GM10847 (cell line): ENCODE data around the gene SART3.

Source experiments
- POLR2A ChIP-seq: IDR thresholded peaks from 2 replicates; pipeline ENCODE4 v1.6.1; 2011; ENCODE audit not compliant: insufficient read length; ENCODE audit errors: extremely low read depth

The SART3 gene

DNA sequence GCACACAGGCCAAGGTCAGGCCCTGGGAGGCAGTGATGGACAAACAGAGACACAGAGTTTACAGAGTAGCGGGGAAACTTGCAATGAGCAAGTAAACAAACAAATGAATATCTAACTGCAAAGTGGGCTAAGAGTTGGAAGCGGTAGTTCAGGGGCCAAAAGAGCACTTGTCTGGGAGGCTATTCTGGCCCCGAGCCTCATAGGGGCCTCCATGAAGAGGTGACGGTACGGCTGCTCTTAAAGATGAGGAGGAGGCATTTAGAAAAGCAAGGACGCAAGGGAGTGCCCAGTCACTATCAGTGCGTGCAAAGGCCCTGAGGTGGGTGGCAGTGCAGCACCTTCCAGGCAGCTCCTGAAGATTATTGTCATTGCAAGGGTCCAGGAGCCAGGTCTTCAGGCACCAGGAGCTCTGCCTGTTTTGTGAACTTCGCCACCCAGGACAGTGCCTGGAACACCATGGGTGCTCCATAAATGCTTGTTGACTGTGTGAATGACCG is 41.3 kb upstream of the SART3 start:
- TF ChIP-seq POLR2A: no peak

DNA sequence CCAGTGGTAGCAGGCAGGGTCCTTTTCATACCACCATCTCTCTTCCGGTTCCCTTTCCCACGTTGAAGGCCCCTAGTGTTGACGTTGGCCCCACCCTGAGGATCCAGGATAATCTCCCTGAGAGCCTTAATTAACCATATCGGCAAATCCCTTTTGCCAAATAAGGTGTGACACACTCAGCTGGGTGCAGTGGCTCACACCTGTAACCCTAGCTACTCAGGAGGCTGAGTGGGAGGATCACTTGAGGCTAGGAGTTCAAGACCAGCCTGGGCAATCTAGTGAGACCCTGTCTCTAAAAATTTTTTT is 39.7 kb upstream of the SART3 start:
- TF ChIP-seq POLR2A: no peak

DNA sequence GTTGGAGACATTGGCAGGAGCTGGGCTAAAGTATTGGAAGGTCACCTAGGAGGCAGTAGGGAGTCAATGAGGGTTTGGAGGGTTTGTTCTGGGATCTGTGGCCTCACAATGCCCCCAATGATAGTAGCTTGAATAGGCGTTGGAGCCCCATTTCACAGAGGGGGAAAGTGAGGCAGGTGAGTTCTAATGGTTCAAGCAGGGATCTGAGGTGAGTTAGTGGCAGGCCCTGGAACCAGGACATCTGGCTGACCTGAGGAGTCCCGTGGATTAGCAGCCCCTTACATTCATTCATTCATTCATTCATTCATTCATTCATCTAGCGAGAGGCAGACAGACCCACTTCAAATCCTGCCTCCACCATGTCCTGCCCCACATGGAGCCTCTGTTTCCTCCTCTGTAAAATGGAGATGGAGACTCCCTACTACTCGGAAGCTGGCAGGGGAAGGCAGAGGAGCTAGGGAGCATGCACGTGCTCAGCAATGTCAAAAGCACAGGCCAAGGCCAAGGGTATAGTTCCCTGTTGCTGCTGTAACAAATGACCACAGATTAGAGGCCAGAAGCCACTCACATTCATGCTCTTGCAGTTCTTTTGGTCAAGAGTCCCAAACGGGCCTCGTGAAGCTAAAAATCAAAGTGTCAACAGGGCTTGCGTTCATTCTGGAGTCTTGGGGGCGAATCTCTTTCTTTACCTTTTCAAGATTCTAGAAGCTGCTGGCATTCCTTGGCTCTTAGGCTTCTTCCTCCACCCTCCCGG is 39.2 kb upstream of the SART3 start:
- no peak for TF ChIP-seq POLR2A

DNA sequence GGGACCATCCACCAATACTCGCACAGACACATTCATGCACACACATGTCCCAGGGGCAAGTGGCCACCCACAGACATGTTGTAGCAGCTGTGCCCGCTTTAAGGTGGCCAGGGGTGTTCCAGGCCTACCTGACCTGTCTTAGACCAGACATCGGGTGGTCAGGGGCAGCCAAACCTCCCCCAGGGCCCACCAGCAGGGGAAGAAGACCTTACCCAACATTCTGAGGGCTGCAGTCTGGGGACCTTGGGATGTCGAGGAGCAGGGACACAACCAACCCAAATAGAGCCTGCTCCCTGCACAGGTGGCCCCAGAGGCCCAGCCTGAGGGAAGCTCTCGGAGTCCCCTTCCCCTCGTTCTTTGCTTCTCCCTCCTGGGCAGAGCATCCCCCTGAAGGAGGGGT is 38.6 kb upstream of the SART3 start:
- no peak for TF ChIP-seq POLR2A

DNA sequence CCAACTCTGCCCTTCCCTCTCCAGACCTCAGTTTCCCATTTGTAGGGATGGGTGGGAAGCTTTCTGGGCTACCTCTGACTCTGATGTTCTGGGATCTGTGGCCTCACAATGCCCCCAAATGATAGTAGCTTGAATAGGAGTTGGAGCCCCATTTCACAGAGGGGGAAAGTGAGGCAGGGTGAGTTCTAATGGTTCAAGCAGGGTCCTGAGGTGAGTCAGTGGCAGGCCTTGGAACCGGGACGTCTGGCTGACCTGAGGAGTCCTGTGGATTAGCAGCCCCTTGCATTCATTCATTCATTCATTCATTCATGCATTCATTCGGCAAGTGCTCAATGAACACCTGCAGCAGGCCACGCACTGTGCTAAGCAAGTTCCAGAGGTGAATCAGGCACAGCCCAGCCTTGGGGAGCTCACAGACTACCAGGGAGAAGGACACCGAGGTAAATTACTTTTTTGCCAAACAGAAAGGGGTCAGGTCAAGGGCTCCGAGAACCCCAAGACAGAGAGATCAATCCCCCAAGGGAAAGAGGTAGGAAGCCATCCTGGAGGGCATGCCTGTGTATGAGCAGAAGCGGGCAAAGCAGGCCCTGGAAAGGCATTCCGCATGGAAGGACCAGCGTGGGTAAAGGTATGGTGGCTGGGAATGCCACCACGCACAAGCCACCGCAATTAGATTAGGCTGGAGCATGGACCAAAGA is 37.7 kb upstream of the SART3 start:
- TF ChIP-seq POLR2A: no peak

DNA sequence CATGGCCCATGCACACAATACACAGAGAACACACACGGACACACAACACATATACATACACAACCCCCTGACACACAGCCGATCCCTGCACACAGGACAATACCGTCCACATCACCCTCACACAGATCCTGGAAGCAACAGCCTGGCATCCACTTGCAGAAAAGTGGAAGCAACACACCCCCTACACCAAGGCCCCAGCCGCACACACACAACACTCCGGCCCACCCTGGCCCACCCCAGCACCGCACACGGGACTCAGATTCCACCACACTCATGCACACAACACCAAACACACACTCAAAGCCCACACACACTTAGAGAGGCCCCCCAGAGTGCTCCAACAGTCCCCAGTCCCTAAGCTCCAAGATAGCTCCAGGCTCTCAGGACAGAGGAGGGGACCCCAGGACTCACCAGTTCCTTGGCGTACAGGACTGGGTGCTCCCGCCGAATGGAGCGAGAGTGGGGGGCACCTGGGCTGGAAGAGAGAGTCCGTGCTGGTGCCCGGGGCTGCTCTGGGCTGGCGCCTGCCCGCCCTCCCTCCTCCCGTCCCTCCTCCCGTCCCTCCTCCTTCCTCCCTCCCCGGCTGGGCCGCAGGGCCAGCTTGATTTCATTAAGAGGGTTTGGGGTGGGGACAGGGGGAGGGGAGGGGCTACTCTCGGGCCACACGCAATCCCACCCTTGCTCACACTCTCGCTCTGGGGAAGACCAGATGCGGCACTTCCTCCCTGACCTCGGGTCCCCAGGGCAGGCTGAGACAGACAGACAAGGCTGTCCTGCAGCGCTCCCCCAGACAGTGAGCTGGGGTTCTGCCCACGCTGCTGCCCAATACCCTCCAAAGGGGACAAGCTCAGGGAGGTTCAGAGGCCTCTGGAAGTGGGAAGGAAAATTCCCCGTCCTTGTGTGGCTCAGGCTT is 36.8 kb upstream of the SART3 start, which contains the start of gene TMEM119:
Gene TMEM119 (minus strand): TSS at position 526 of the 913 bp plus-strand sequence. CDS start 5,701 bp downstream, outside the sequence.
- no peak for TF ChIP-seq POLR2A

DNA sequence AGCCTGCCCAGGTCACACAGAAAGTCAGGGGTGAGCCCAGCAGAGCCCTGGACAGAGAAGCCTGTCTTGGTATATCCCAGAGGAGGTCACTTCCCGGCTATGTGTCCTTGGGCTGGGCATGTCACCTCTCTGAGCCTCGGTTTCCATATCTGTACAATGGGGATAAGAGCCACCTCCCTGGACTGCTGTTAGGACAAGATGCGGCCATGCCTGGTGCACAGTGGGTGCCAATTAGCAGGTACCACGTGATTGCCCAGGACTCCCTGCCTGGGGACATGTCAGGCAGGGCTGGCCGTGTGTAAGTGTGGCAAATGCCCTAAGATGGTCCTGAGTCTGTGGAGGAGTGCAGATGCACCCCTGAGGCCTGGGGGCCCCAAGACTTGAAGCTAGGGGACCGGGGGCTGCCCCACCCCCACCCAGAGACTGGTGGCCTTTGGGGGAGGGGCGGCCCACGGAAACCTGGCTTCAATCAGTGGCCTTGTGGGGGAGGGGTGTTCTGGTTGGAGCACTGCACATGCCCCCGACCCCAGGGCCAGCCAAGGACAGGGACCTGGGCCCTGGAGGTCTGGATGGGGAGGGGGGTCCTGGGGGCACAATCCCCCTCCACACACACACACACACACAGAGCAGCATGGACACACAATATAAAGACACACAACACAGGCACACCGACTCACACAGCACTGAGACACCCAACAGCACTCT is 36.0 kb upstream of the SART3 start:
- no peak for TF ChIP-seq POLR2A

DNA sequence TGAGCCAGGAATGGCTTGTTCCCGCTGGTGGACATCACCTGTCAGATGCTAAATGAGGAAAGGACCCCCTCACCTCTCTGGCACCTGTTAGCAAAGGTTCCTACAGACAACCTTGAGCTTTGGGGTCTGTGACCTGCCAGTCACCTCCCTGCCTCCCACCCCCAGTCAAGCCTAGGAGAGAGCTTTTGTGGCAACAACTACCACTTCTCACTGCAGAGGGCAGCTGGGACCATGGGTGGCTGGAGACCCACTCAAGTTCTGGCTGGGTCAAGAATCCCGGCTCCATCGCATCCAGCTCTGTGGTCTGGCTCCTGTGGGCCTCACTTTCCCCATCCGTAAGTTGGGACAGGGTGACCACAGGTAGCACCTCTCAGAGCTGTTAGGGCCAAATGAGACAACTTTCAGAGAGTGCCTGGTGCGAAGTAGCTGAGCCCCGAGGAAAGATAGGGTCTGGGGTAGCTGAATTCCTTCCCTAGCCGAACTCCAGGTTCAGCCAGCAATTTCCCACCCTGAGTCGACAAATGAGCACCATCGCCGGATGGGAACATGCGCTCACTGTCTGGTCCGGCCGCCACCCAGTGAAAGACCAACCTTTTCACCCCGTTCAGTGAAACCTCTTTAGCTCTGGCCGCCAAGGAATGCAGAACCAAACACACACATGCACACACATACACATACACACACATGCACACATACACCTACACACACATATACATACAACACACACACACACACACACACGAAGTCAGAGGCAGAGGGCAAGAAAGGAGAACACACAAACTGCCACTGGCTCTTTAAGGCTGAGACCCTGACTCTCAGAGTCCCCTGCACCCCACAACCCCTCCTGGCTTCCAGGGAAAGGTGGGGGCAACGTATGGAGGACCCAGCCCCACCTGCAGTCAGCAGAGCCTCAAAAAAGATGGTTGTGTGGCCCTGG is 35.0 kb upstream of the SART3 start:
- no peak for TF ChIP-seq POLR2A

DNA sequence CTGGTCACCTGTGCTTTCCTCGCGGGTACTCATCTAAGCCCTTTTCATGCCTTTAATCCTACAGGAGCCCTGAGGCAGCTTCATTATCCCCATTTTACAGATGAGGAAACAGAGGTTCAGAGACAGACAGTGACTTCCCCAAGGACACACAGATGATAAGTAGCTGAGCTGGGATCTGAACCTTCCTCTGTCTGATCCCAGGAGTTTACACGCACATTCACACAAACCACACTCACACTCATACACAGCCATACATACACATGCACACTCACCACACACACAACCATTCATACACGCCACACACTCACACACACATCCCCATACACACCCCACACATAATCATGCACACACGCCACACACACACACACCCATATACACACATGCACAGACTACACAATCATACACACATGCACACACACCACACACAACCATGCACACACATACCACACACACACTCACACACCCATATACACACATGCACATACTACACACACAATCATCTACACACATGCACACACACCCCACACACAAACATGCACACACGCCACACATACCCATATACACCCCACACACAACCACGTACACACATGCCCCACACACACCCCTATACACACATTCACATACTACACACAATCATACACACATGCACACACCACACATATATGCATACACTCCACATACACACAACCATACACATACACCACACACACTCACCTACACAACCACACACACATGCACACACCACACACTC is 34.2 kb upstream of the SART3 start:
- no peak for TF ChIP-seq POLR2A

DNA sequence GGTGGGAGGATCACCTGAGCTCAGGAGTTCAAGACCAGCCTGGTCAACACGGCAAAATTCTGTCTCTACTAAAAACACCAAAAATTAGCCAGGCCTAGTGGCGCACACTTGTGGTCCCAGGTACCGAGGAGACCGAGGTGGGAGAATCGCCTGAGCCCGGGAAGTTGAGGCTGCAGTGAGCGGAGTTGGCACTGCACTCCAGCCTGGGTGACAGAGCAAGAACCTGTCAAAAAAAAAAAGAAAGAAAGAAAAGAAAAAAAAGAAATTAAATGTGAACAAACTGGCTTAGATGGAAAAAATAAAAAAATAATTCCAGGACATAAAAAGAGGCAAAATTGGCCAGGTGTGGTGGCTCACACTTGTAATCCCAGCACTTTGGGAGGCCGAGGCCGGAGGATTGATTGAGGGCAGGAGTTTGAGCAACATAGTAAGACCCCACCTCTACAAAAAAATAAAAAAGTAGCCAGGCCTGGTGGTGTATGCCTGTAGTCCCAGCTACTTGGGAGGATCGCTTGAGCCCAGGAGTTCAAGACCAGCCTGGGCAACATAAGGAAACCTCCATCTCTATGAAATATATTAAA is 33.4 kb upstream of the SART3 start:
- TF ChIP-seq POLR2A: no peak

DNA sequence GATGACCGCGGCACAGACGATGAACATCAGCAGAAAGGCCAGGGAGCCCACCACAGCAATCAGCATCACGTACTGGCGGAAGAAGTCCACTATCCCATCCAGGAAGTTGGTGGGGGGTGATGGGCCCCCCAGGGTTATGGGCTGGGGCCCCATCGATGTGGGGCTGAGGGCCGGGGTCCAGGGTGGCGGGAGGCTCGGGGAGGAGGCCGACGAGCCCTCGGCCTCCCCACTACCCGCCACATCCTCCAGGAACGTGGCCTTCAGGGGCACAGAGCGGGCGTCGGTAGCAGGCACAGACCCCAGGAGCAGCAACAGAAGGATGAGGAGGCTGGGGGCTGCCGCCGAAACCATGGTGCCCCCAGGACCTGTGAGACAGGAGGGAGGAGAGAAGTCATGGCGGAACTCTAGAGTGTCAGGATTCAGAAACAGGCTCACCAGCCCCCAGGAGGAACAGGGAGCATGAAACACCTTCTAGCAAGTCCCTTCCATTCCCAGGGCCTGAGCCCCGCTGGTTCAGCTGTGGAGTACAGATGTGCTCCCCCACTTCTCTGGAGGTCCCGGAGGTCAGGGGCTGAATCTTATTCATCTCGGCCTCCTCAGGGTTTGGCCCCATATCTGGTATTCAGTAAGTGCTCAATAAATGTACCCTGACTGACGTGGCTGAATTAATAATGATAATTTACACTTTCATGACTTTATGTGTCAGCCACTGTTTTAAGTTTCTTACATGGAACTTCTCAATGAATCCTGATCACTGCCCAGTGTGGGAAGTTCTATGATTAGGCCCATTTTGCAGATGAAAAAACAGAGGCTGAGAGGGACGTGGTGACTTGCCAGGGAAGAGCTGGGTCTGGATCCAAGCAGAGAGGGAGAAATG is 31.3 kb upstream of the SART3 start:
- no peak for TF ChIP-seq POLR2A

DNA sequence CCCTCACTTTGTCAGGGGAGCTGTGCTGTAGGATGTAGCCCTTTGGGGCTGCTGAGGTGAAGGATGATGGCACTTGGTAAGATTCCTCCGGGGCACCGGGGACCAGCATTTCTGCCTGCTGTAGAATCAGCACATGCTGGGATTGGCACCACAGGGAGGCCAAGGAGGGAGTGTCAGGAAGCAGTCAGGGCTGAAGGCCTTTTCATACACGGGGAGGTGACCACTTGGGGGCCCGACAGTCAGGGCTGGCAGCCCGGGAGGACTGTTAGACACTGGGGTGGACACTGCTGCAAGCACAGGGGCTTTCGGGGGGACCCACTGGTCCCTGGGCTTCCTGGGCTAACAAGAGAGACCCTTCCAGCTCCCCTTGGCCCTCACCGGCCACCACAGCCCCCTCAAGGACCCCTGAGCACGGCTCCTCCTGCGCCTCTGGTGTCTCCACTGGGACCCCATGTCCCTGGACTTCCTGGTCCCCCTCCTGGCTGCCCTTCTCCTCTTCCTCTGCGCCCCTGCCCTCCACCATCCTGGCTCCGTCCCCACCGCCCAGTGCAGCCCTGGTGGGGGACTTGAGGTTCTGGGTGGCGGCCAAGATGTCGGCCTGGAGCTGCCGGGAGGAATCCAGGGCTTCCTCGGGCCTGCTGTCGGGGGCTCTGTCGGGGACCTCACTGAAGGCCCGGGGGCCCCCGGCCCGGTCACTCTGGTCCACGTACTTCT is 30.5 kb upstream of the SART3 start:
- TF ChIP-seq POLR2A: no peak

DNA sequence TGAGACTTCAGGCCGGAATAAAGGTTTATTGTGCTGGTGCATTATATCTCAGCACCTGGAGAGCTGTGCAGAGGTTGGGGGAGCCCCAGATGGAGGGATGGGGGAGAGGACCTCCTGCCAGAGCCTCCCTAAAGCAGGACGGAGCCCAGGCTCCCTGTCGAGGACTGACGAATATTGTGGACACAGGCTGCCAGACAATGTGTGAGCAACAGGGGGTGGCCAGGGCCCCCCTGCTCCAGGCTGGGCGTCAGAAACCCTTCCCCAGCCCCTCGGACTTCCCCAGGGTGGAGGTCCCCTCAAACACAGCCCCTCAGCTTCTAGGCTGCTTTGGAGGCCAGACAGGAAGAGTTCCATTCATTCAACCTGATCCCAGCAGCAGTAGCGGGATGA is 28.9 kb upstream of the SART3 start:
- no peak for TF ChIP-seq POLR2A
